GM11168 (cell line): ENCODE measurements around the gene SIAE.

Experiments used
- in situ Hi-C: fragments of 300-500 bp; cut with MboI; formaldehyde crosslinking; loops from one replicate; pipeline ENCODE4 v1.12.0; 2022; ENCODE audit warnings: low sequenced_read_pairs; ENCODE audit not compliant: unreplicated experiment

The SIAE gene

GRCh38 chr11:124669193-124669592, 4.3 kb downstream of the SIAE start:
- in situ Hi-C loops, result loop anchor here (5.0 to 25.0 kb wide), 2 partner anchors 93 to 168 kb away; partner anchors contain the start of genes ESAM and VSIG2

- in situ Hi-C loops, result loop anchor here (5.0 to 25.0 kb wide), 2 partner anchors 95 to 170 kb away; partner anchors contain the start of genes ESAM and VSIG2
Observed at GRCh38 chr11:124667601-124668000, 5.9 kb downstream of the SIAE start.

DNA sequence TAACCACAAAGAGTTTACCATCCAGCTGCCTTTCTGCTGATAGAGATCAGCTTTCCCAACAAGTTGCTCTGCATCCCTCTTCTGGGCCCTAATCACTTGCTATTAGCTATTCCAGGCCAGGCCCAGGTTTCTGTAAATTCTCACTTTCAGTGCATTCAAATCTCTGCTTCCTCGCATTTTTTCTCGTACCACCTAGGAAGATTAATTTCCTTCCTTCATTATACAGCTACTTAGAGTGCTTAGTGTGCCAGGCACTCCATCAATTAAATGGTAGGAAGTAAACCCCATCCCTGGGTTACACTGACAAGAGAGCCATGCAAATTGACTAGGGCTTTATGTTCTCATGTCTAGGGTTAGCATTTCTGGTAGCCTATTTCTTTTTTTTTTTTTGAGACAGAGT, 9.7 kb downstream of the SIAE start:
- in situ Hi-C loops, result loop anchor here (25.0 kb wide), 1 partner anchor 98 kb away; the partner anchor contains the start of genes ESAM and VSIG2

GRCh38 chr11:124662106-124662505, 11.4 kb downstream of the SIAE start:
- in situ Hi-C loops, result loop anchor here (25.0 kb wide), 1 partner anchor 100 kb away; the partner anchor contains the start of genes ESAM and VSIG2

DNA sequence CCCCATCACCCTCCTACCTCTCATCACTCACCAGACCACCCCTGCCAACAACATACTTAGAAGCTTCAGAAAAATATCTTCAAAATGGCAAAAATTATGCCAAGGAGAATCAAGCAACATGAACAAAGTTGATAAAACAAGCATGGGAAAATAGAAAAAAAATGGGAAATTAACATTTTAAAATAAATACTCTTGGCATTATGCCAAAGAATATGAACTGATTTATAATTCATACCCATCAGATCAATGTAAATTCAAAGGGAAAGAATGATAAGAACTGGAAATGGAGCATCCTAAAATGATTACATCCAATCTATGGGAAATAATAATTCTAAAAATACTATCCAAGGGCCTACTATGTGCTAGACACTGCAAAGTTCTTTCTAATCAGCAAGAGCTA, 12.0 kb downstream of the SIAE start:
- in situ Hi-C loops, result loop anchor here (25.0 kb wide), 1 partner anchor 101 kb away; the partner anchor contains the start of genes ESAM and VSIG2

DNA sequence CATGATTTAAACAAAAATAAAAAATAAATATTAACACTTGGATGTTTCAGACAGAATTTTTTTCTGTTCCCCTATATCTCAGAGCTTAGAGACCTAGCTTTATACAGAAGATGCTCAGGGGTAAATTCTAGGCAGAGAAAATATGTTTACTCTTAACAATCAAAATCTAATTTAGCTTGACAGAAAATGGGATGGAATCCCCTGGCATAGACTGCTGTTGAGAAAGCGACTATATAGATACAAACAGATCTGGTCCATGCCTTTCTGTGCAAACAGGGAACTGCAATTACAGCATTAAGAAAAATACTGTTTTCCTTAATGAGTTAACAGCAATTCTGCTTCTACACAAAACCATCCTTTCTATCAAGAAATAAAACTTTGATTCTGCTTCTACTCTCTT, 14.6 kb downstream of the SIAE start:
- in situ Hi-C loops, result loop anchor here (25.0 kb wide), 1 partner anchor 103 kb away; the partner anchor contains the start of genes ESAM and VSIG2

DNA sequence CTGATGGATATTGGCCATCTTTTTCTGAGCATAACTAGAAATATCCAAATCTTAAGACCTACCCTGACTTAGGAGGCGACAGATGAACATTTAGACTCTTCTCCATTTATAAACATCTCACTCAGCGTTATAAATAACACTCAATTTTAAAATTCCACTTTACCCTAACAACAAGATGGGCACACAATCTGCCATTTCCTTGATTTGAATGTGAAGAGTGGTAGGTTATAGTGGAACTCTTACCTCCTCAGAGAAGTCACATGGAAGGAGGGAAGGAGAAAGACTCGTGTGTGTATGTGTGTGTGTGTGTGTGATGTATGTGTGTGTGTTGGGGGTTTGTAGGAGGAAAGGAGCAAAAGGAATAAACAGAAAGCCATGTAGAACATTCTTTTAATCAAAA, 15.0 kb downstream of the SIAE start:
- in situ Hi-C loops, result loop anchor here (25.0 kb wide), 1 partner anchor 104 kb away; the partner anchor contains the start of genes ESAM and VSIG2

DNA sequence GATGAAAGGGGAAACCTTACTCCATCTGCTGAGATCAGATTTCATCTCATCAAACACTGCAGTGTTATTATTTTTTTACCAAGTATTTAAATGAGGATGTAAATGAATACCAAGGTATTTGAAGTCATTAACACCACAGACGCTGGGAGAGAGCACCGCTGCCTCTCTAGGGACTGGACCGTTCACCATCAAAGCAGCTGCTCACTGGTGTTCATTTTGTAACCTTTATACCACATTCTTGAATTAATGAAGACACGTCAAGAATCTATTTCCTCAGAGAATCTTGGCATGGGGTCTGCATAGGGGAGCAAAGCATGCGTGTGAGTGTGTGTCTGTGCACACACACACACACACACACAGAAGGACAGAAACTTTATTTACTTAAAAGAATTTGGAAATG, 15.6 kb downstream of the SIAE start:
- in situ Hi-C loops, result loop anchor here (25.0 kb wide), 1 partner anchor 104 kb away; the partner anchor contains the start of genes ESAM and VSIG2

DNA sequence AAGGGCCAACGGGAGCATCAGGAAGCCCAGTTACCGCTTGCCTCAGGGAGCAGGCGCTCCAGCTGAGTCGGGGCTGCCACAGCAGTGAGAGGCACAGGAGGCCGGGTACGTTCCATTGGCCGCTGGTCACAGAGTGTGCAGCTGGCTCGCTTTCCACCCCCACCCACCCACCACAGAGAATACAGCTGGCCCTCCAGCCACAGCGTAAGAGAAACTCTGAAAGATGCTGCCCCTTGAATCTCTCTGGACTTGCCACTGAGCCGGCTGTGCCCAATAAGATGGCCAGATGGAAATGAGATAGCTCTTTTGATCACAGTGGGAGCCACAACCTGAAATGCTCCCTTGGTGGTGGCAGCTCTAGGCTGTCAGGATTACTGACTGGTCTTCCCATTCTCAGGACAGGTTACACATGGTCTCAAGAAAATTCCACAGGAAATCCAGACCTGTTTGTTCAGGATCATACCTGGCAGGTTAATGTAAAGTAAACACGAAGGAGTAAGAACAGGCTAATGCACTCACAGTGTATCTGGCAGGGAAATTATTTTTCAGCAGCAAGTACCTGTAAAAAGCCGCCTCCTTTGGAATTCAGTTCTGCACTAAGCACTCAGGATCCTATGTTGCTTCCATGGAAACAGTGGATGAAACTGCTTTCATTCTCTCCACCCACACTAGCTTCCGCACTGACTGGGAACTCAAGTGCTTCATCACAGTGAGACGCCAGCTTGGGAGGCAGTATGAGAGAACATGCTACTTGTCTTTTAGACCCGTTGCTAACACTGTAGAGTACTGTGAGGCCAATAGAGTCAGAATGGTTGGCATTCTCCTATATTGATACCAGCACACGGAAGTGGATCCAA, 16.5 kb downstream of the SIAE start:
- in situ Hi-C loops, result loop anchor here (25.0 kb wide), 1 partner anchor 105 kb away; the partner anchor contains the start of genes ESAM and VSIG2

DNA sequence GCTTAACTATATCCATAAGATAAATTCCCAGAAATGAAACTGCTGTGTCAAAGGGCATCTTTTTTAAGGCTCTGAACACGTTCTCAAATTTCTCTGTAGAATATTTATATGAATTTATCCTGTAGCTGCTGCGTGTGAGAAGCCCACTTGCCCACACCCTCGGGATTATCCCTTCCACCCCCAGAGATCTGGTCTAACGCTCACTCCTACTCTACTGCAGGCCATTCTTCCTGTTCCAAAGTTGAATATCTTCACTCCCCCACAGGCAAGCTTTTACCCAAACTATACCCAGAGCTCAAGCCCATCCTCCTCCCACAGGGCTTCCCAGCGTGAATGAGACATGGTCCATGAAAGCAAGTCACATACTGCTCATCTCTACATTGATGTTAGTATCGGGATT, 24.9 kb downstream of the SIAE start:
- in situ Hi-C loops, result no loop called here

- in situ Hi-C loops, result no loop called here
Observed at GRCh38 chr11:124646148-124646547, 27.4 kb downstream of the SIAE start.

GRCh38 chr11:124644426-124645280, 28.9 kb downstream of the SIAE start:
- in situ Hi-C loops, result no loop called here

GRCh38 chr11:124643605-124644425, 29.7 kb downstream of the SIAE start:
- in situ Hi-C loops, result no loop called here

DNA sequence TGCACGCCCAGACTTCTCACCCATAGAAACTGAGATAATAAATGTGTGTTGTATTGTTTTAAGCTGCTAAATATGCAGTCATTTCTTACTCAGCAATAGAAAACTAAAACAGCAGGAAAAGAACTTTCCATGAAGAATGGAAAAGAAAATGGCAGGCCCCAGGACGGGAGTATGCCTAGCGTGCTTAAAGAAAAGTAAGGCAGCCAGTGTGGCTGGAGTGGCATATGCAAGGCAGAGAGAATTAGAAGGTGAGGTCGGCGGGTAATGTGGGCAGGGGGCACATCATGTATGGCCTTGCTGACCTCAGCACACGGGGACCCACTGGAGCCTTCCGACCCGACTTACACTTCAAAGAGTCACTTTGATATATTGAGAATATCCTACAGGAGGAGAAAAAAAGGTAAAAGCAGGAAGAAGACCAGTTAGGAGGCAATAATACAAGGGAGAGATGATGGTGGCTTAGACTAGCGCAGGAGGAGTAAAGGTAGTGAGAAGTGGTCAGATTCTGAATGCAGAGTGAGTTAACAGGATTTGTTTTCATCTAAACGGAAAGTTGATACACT, 30.4 kb downstream of the SIAE start:
- in situ Hi-C loops, result no loop called here

- in situ Hi-C loops, result no loop called here
Observed at GRCh38 chr11:124642628-124643027, 30.9 kb downstream of the SIAE start.

DNA sequence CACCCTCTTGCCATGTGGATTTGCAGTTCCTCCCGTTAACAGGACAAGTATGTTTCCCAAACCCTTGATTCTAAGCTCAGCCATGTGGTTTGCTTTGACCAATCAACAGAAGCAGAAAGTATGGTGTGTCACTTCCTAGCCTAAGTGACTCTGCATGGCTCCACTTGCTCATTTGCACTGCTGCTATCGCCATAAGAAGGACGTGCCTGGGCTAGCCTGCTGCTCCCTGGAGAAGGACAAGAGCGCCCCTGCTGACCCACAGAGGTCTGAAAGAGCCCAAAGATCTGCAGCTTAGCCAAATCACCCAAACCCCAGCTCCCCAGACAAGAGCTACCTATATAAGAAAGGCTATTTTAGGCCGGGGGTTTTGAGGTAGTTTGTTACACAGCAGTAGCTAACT, 32.9 kb downstream of the SIAE start:
- in situ Hi-C loops, result no loop called here

GRCh38 chr11:124639186-124639585, 34.4 kb downstream of the SIAE start:
- in situ Hi-C loops, result no loop called here

DNA sequence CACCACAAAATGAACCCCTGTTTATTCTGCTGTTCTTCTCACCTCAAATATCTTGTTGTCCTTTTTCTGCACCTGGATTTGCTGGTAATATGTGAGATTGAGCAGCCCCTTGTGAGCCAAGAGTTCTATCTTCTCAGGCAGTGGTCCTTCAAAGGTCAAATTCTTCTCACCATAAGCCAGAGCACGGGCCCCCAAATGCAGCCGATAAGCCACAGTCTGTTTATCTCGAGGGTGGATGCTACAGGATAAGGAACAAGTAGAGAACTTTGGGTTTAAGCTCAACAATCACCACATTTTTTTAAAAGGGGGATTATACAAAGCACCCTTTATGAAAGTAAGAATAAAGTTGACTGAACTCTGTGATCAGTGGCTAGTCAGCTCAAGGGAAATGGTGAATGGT, 35.0 kb downstream of the SIAE start:
- in situ Hi-C loops, result no loop called here

DNA sequence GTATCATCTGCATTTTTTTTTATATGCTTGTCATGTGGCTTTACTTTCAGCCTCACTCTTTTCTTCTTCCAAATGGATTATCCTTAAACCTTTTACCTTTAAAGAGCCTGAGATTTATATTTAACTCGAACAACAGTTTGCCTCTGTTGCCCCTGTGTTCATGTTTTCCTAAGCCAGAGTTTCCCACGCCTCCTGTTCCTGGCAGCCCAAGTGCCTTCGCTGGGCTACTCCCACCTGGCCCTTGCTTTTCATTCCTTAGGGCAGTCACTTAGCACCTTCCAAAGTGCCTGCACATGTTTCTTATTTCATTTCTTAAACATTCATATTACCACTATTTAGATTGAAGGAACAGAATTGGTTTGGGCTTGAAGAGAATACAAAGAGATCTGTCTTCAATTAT, 37.6 kb downstream of the SIAE start:
- in situ Hi-C loops, result no loop called here
